Raji (cell line): Measurements from ENCODE around the gene GPC4.

Source experiments
- POLR2A ChIP-seq: IDR thresholded peaks from 2 replicates; pipeline ENCODE4 v1.6.1; 2011; ENCODE audit warnings: low read depth, low read length, control low read depth; ENCODE audit not compliant: insufficient read depth

Gene GPC4

GRCh38 chrX:133414406-133415275, 648 bp downstream of the GPC4 start:
- no peak for TF ChIP-seq POLR2A

DNA sequence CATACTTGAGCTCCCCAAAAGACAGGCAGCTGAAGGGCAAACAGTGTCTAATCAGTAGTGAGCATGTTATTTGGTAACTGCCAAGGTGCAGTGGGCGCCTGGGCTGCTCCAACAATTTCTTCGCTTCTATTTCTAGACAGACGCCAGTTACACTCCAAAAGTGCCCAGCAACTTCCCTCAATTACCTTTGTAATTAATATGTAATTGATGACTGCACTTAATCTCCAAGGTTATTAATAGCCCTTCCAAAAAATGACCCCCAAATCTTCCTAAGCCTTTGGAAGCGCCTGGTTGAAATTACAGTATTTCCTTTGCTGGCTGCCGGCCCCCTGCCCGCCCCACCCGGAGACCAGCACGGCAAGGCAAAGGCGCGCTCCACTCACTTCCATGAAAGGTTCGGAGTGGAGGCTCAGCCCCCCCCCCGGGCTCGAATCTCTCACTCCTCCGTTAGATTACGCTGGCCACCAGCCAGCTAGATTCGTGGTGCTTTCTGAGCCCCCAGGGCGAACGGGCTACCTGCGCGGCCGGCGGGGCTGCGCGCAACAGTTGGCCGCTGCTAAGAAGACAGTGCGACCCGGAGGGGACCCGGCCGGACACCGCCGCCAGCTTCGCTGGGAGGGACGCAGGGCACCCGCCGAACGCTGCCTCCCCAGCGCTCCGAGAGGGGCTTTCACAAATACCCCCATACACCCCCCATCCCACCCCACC, 1.9 kb downstream of the GPC4 start:
- no peak for TF ChIP-seq POLR2A

- TF ChIP-seq POLR2A = no peak
Observed at GRCh38 chrX:133412665-133413064, 2.6 kb downstream of the GPC4 start.

- TF ChIP-seq POLR2A = no peak
Observed at GRCh38 chrX:133412246-133412645, 3.0 kb downstream of the GPC4 start.

DNA sequence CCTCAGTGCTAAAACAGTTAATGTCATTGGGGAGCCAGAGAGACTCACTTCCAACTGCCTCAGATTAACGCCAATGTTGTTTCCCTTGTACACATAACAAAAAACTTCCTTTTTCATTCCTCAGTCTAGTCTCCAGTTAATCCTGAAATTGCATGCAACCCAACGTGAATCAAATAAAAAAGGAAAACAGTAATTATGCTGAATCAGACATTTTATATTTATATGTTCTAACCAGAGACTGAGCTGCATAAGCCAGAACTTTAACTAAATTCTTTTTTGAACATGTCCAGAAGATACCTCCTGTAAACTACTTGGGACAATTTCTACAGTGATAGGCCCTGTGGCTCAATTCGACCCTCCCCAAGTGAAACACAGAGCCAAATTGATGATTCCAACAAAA, 4.7 kb downstream of the GPC4 start:
- TF ChIP-seq POLR2A = no peak

DNA sequence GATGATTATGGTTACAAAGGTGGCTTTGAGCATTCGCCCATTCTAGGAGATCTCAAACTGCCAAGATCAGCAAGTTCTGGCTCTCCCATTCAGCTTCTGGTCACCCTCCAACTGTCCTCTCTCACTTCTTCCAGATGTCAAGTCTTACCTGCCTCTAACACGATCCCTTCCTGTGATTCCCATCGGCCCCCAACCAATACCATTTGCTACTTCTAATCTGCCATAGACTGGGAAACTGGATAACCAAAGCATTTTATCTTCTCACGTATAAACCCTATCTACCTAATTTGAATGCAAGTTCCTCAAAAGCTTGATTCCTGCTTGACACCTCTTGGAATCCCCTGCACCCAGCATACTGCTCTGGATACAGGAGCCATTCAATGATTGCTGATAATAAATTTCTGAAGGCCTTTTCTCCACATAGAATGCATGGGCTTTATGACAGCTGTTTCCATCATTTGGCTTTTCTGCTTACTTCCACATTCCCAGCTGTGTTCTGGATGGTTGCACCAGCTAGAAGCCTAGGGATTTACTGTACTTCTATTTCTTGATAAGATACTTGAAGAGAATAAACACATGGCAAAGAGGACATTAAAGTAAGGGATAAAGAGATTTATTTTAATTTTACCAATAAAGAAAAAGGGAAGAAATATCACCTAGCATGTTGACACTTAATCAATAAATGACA, 9.6 kb downstream of the GPC4 start:
- no peak for TF ChIP-seq POLR2A

DNA sequence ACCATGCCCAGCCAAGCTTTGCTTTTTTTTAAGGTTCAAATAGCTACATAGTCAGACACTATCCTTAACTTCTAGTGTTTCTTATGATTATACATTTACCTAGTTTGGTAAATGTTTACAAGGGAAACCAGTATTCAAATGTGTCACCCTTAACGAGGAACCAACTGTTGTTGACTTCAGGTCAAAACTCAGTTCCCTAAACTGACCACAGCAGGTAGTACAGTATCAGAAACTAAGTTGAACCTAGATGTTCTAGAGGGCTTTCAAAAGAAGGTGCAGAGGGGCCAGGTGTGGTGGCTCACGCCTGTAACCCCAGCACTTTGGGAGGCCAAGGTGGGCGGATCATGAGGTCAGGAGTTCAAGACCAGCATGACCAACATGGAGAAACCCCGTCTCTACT, 11.3 kb downstream of the GPC4 start:
- no peak for TF ChIP-seq POLR2A

GRCh38 chrX:133402830-133403625, 12.3 kb downstream of the GPC4 start:
- no peak for TF ChIP-seq POLR2A

GRCh38 chrX:133402042-133402453, 13.2 kb downstream of the GPC4 start:
- TF ChIP-seq POLR2A = no peak

DNA sequence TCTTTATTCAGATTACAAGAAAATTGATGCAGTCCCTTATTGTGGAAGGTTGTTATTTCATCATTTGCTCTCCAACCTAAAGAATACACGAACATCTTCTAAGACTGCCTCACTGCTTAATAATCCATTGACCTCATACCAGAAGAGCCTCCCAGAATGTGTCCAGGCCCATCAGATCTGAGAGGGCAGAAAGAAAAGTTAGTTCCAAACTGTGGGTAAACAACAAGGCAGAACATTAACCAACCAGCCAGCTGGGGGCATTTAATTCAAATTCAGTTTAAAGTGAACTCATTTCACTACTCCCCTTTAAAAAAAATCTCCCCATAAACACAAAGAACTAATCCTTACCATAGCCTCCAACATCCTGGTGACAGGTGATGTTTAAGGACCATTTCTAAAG, 13.8 kb downstream of the GPC4 start:
- TF ChIP-seq POLR2A = no peak

DNA sequence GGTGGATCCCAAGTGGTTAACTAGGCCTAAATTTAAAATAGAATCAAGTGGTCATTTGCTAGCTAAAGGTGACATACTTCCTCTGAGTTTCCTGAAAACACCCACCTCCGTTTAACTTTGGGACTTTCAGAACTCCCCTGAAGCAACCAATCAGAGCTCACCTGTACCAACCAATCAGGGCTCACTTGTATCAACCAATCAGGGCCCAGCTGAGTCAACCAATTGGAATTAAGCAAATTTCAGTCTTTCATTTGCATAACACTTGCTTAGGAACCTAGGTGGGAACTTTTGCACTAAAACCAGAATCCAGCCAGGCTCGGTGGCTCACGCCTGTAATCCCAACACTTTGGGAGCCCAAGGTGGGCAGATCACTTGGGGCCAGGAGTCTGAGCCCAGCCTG, 15.9 kb downstream of the GPC4 start:
- no peak for TF ChIP-seq POLR2A

DNA sequence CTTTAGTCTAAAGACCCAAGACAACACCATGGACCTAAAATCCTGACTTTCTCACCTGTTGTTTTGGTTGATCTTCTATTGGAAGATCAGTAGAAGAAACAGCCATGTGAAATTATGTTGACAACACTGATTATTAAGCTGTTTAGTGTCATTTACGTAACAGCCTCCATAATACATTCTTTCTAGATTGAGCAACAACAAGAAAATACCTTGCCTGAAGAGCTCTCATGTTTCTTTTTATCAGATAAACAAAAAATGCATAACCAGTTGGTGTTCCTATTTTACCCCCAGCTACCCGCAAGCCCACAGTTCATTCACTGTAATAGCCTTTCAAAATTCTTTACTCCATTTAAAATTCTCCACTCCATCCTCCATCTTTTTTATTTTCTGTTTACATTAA, 20.5 kb downstream of the GPC4 start:
- TF ChIP-seq POLR2A = no peak

DNA sequence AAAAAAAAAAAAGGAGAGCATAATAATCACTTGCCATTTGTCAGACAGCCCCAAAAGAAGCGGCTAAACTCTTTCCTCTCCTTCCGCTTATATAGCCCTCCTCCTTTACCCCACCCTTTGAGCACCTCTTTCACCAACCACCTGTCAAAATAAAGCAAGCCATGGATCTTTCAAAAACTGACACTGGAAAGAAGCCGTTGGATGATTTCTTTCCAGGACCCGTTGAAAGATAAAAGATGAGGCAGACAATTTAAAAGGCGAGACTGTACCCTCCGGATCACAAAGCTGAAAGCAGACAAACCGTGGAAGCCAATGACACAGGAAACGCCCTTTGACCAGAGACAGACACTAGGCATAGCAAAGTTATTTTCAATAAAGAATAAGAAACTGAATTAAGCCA, 22.6 kb downstream of the GPC4 start:
- no peak for TF ChIP-seq POLR2A

GRCh38 chrX:133391111-133391510, 24.2 kb downstream of the GPC4 start:
- TF ChIP-seq POLR2A = no peak

DNA sequence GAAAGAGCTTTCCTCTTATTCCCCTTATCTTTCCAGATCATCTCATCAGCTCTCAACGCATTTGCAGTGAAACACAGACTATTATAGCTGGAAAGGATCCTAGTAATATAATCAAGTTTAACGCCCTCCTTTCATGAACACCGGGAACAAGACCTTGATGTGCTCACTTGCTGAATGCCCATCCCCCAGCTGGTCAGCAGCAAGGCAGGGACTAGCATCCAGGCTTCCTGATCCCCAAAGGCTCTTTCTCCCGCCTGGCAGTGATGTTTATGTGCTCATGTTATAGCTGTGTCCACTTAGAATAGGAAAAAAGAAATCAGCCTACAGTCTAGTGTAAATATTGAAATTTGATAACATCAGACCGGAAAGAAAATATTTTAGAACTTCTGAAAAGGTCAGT, 24.6 kb downstream of the GPC4 start:
- no peak for TF ChIP-seq POLR2A

DNA sequence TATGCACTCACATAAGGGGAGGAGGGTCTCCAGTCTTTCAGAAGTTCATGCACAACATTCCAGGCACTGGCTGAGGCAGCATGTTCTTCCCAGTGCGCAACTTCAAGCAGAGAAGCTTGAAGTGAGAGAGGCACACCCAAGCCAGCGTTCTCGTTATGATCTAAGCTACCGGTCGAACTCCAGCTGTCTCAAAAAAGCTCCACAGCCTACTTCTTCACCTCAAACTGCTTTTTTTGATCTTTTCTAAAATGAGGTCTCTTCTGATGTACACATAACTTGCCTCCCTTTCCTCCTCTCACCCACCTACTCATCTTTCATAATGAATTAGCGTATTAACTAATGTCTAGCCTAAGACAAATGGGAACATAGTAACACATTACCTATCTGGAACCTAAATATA, 25.3 kb downstream of the GPC4 start:
- no peak for TF ChIP-seq POLR2A

- TF ChIP-seq POLR2A = no peak
Observed at GRCh38 chrX:133384454-133384853, 30.8 kb downstream of the GPC4 start.
